HL-60/S4 treated with retinoic acid at 250 ng/mL for 4 days and 3 days (cell line): ENCODE results near the gene WASHC1.
"Not testable (repeated sequence)": the region's sequence is repeated elsewhere in the genome, so short reads cannot be mapped to it uniquely, and the experiment has no call there.

ENCODE experiments used
- in situ Hi-C: fragments of 300-500 bp; cut with MboI; formaldehyde crosslinking; loops from 2 replicates; pipeline ENCODE4 v1.7.0; 2022; ENCODE audit warnings: low sequenced_read_pairs

WASHC1 gene

GRCh38 chr9:14129-14809 is 15.0 kb downstream of the WASHC1 start:
- in situ Hi-C loops: not testable (repeated sequence)

DNA sequence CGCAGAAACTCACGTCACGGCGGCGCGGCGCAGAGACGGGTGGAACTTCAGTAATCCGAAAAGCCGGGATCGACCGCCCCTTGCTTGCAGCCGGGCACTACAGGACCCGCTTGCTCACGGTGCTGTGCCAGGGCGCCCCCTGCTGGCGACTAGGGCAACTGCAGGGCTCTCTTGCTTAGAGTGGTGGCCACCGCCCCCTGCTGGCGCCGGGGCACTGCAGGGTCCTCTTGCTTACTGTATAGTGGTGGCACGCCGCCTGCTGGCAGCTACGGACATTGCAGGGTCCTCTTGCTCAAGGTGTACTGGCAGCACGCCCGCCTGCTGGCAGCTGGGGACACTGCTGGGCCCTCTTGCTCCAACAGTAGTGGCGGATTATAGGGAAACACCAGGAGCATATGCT is 18.1 kb downstream of the WASHC1 start:
- in situ Hi-C loops: not testable (repeated sequence)

GRCh38 chr9:10653-11053 is 18.6 kb downstream of the WASHC1 start:
- in situ Hi-C loops: not testable (repeated sequence)

GRCh38 chr9:10207-10606 is 19.0 kb downstream of the WASHC1 start:
- in situ Hi-C loops: not testable (repeated sequence)
